K562 (cell line): ENCODE data around the gene AQP6. TPM values are rescaled to one million over a fixed set of nuclear protein-coding genes. Genes with fewer than 3 reads are reported as not detected.
A peak's percentile ranks its signal among the peaks of the same experiment; 100 is the strongest.

Experiments
- ATAC-seq: fragments of 200-7000 bp; cut with Tn5 transposase; 3 replicates; pipeline ENCODE4 v1.9.1; 2020; ENCODE audit warnings: moderate library complexity
- BruUV-seq: library from RNA; stranded (reverse); fragments of 400-500 nt; replicated peaks from 2 replicates; lab custom pipeline; 2021; lab: Mats Ljungman, UMichigan
- CTCF ChIA-PET: fragments of 300-600 bp; formaldehyde crosslinking; extraction: SDS; loops from one replicate; lab custom pipeline; 2021; ENCODE audit warnings: low intra/inter-chr PET ratio; lab: Yijun Ruan, JAX
- POLR2A ChIA-PET: fragments of 300-600, 350-650 bp; sonication (Branson Sonifier 250); formaldehyde crosslinking; extraction: SDS; loops from one replicate; lab custom pipeline; 2021; ENCODE audit warnings: antibody characterized with exemption, inconsistent platforms; lab: Yijun Ruan, JAX
- DNase-seq, 4 experiments: peaks; one replicate each; pipeline versions ENCODE4 v3.0.0 to v3.0.0-alpha.2; 2011 to 2018; ENCODE audit warnings: low spot score in 3 of 4, mixed read lengths in 3 of 4; ENCODE audit errors: extremely low read depth in 1 of 4
- FAIRE-seq: peaks from 2 replicates; lab custom pipeline; 2011; peaks lifted over from hg19 to GRCh38; lab: Jason Lieb, UNC
- H2AFZ ChIP-seq: 2 replicates; pipeline ENCODE4 v1.6.0; 2011; ENCODE audit warnings: low read depth, low read length, control low read depth, inconsistent platforms
- H3K27ac ChIP-seq: fragments of 200-600 bp; 3 replicates; pipeline ENCODE4 v1.8.0; 2011; ENCODE audit warnings: low read depth, mild to moderate bottlenecking, control low read depth, inconsistent platforms, low read length, moderate library complexity, mixed read lengths; ENCODE audit errors: extremely low read depth
- H3K27me3 ChIP-seq, 2 experiments: fragments of 300-600 bp in 1 of 2; 2 replicates in 1 of 2; 3 replicates in 1 of 2; pipeline versions ENCODE4 v1.6.0 to v1.8.0; 2011; ENCODE audit warnings: inconsistent platforms in 2 of 2, low read length in 2 of 2, mild to moderate bottlenecking in 1 of 2, mixed read lengths in 1 of 2, moderate library complexity in 1 of 2; ENCODE audit not compliant: control insufficient read depth in 2 of 2, insufficient read depth in 2 of 2
- H3K36me3 ChIP-seq: fragments of 300-600 bp; 3 replicates; pipeline ENCODE4 v1.8.0; 2011; ENCODE audit warnings: mild to moderate bottlenecking, low read length, inconsistent platforms; ENCODE audit not compliant: control insufficient read depth, insufficient read depth
- H3K4me1 ChIP-seq, 2 experiments: fragments of 200-600 bp in 1 of 2; replicated peaks in 1 of 2; 2 replicates in 1 of 2; 3 replicates in 1 of 2; pipeline versions ENCODE4 v1.5.1 to v1.8.0; 2011; ENCODE audit warnings: inconsistent platforms in 2 of 2, low read length in 2 of 2, mild to moderate bottlenecking in 1 of 2, mixed read lengths in 1 of 2, moderate library complexity in 1 of 2; ENCODE audit not compliant: control insufficient read depth in 2 of 2, insufficient read depth in 2 of 2
- H3K4me2 ChIP-seq: 2 replicates; pipeline ENCODE4 v1.6.1; 2011; ENCODE audit warnings: low read length, control low read depth, inconsistent platforms, mixed read lengths; ENCODE audit not compliant: insufficient read depth
- H3K4me3 ChIP-seq: fragments of 200-600 bp; sonication (generic), shearing (Covaris generic); 2 replicates; pipeline ENCODE4 v1.5.1; 2016; ENCODE audit warnings: control low read depth, inconsistent platforms
- H3K79me2 ChIP-seq: fragments of 200-600 bp; 3 replicates; pipeline ENCODE4 v1.8.0; 2011; ENCODE audit warnings: low read length, inconsistent platforms; ENCODE audit not compliant: control insufficient read depth, insufficient read depth
- H3K9ac ChIP-seq, 2 experiments: 2 replicates each; pipeline versions ENCODE4 v1.6.0 to v1.6.1; 2011; ENCODE audit warnings: low read depth in 2 of 2, low read length in 2 of 2, control low read depth in 1 of 2, inconsistent platforms in 1 of 2, mild to moderate bottlenecking in 1 of 2, mixed read lengths in 1 of 2; ENCODE audit not compliant: insufficient read depth in 1 of 2
- H3K9me1 ChIP-seq: one replicate; pipeline ENCODE4 v1.6.0; 2011; ENCODE audit warnings: inconsistent platforms, mild to moderate bottlenecking, low read length, moderate library complexity; ENCODE audit not compliant: control insufficient read depth, insufficient read depth
- H3K9me3 ChIP-seq: replicated peaks from 2 replicates; pipeline ENCODE4 v1.5.1; 2011; ENCODE audit warnings: low read depth, low read length, inconsistent platforms; ENCODE audit not compliant: control insufficient read depth, insufficient read depth
- H4K20me1 ChIP-seq: replicated peaks from 2 replicates; pipeline ENCODE4 v1.6.1; 2011; ENCODE audit warnings: low read length, inconsistent platforms, mixed read lengths; ENCODE audit not compliant: control insufficient read depth, insufficient read depth
- ARID1B ChIP-seq: fragments of 450-650 bp; IDR thresholded peaks from 2 replicates; pipeline ENCODE4 v1.6.1; 2016; ENCODE audit warnings: antibody characterized with exemption, mild to moderate bottlenecking, inconsistent platforms
- CCAR2 ChIP-seq: fragments of 200-400 bp; formaldehyde crosslinking; IDR thresholded peaks from 2 replicates; pipeline ENCODE4 v1.6.1; 2017; ENCODE audit warnings: mild to moderate bottlenecking, low read depth, low read length
- ETV5 ChIP-seq: sonication (generic); formaldehyde crosslinking; IDR thresholded peaks from 2 replicates; pipeline ENCODE4 v1.4.0; 2020; ENCODE audit warnings: low read depth, mild to moderate bottlenecking, missing genetic modification reagents
- GTF2A2 ChIP-seq: IDR thresholded peaks from 2 replicates; pipeline ENCODE4 v1.6.1; 2016; ENCODE audit warnings: mild to moderate bottlenecking, missing genetic modification characterization, missing compliant biosample characterization
- HCFC1 ChIP-seq: IDR thresholded peaks from 2 replicates; pipeline ENCODE4 v1.6.1; 2012; ENCODE audit warnings: low read depth, low read length, improper control_type of control experiment
- KLF16 ChIP-seq: IDR thresholded peaks from 2 replicates; pipeline ENCODE4 v1.6.1; 2016; ENCODE audit warnings: antibody characterized with exemption
- MYC ChIP-seq, 2 experiments: fragments of 250-450 bp in 1 of 2; sonication (Bioruptor Pico) in 1 of 2; IDR thresholded peaks; 2 replicates each; pipeline versions ENCODE4 v1.5.1 to v1.6.1; 2012 to 2021; ENCODE audit warnings: low read depth in 2 of 2, borderline replicate concordance in 1 of 2, improper control_type of control experiment in 1 of 2, low read length in 1 of 2, mild to moderate bottlenecking in 1 of 2, moderate library complexity in 1 of 2
- PHB2 ChIP-seq: fragments of 450-650 bp; IDR thresholded peaks from 2 replicates; pipeline ENCODE4 v1.6.1; 2017; ENCODE audit warnings: low read depth
- POLR3G ChIP-seq: IDR thresholded peaks from 2 replicates; pipeline ENCODE4 v1.6.1; 2011; ENCODE audit not compliant: insufficient read length, insufficient replicate concordance; ENCODE audit errors: extremely low read depth
- TAF9B ChIP-seq: fragments of 450-650 bp; IDR thresholded peaks from 2 replicates; pipeline ENCODE4 v1.6.1; 2018; ENCODE audit warnings: mild to moderate bottlenecking; ENCODE audit not compliant: partially characterized antibody
- TARDBP ChIP-seq: fragments of 450-650 bp; IDR thresholded peaks from 2 replicates; pipeline ENCODE4 v1.6.1; 2016
- ZKSCAN1 ChIP-seq: fragments of 150-350 bp; IDR thresholded peaks from 2 replicates; pipeline ENCODE4 v1.6.1; 2016; ENCODE audit warnings: low read depth, low read length
- WGBS: fragments of 100-300 bp; shearing (Covaris generic); methylation state at CpG from one replicate; pipeline ENCODE4 v1.1.6; 2016; ENCODE audit warnings: low coverage, mixed read lengths; ENCODE audit not compliant: insufficient coverage; ENCODE audit errors: missing lambda C conversion rate; 5-methylcytosine and 5-hydroxymethylcytosine counted together
- in situ Hi-C: fragments of 300-500 bp; cut with MboI; formaldehyde crosslinking; loops from 4 replicates; pipeline ENCODE4 v1.15.0; 2018; ENCODE audit warnings: inconsistent platforms, mixed read lengths
- intact Hi-C: fragments of 100-400 bp; cut with micrococcal nuclease; formaldehyde crosslinking; loops from 2 replicates; pipeline ENCODE4 v1.14.2; 2022
- polyA plus RNA-seq, 8 experiments: library from polyadenylated mRNA; depleted of rRNA in 4 of 8; stranded (reverse) in 5 of 8; unstranded in 3 of 8; fragments of >200 nt; fragmentation: Nextera tagmentation in 2 of 8; fragmentation: Illumina TruSeq in 1 of 8; extraction: Ambion mirVana in 2 of 8; extraction: Trizol in 1 of 8; gene quantifications; 2 replicates each; pipeline versions ENCODE4 v1.2.1 to v1.2.3, GENCODE V29; 2011 to 2014; ENCODE audit warnings: inconsistent platforms in 1 of 8, missing spikeins in 1 of 8
- total RNA-seq, 7 experiments: library from RNA; depleted of rRNA in 6 of 7; stranded (reverse); fragments of >200 nt in 6 of 7; fragmentation: Illumina TruSeq in 2 of 7; extraction: Trizol in 2 of 7; gene quantifications; 2 replicates each; pipeline versions ENCODE4 v1.2.1 to v1.2.3, GENCODE V29; 2011 to 2021; ENCODE audit warnings: low replicate concordance in 1 of 7
- TF ChIP-seq, protein P1 (sequence below): sonication (generic); formaldehyde crosslinking; IDR thresholded peaks from 2 replicates; pipeline ENCODE4 v1.8.0; 2022; ENCODE audit warnings: mild to moderate bottlenecking, missing genetic modification reagents

The AQP6 gene
- total and polyA plus RNA-seq, 9 of the 15 experiments (the other 6 are each of a cell fraction or from before 2014, with no cell fraction given): 0.05 to 0.12 TPM; not detected in 7

- no peak; the same call in 2 of the 3 replicates for ATAC-seq
- Histone ChIP-seq H3K27ac (no peak overlapping the region), H3K4me1 (peaks cover 12 to 26% of the 10 kb centered on the region in 2 experiments; a peak in 4 of 5 replicates)
Observed at GRCh38 chr12:49966511-49967041, 6.2 kb upstream of the AQP6 start.

More at GRCh38 chr12:49966511-49967041, 6.2 kb upstream of the AQP6 start:
- peak overlapping the region; percentile 94 for H3K4me2 ChIP-seq
- in situ Hi-C loops: loop anchor here (5.0 kb wide), 1 partner anchor 201 kb away; the partner anchor contains the start of gene CERS5
- peaks cover 13% of the 10 kb centered on the region; the same call in 1 of the 2 replicates for H4K20me1 ChIP-seq
- H3K9ac ChIP-seq: peak overlapping the region; percentile 62 to 87; a peak in 2 of 4 replicates
- intact Hi-C loops: loop anchor here (1.0 to 2.0 kb wide), 5 partner anchors 90 to 212 kb away; no protein-coding TSS in a partner anchor
- DNase-seq (peak in 1 of 4 experiments; percentile 34), FAIRE-seq (no peak)
- 7% methylated on average over 14 of the region's 16 CpGs for WGBS
- CTCF ChIA-PET: interaction anchor here (0.7 to 5.4 kb wide), 11 partner anchors 89 to 1005 kb away, joined by 3 to 43 read pairs (median 4); no protein-coding TSS in a partner anchor
- H2AFZ ChIP-seq: peak overlapping the region; percentile 100
- H3K27me3 ChIP-seq: peaks cover 24 to 63% of the 10 kb centered on the region in 2 experiments; a peak in 4 of 5 replicates
- BruUV-seq: no TSS peak
- TF ChIP-seq HCFC1 (no peak), POLR3G (no peak), TARDBP (no peak), MYC (IDR thresholded peaks at IDR 0.05; ENCODE audit: low read depth, low read length) (no peak), MYC (CRISPR knock-in tag; IDR thresholded peaks at IDR 0.05; ENCODE audit: borderline replicate concordance, low read depth) (no peak), ETV5 (no peak), CCAR2 (no peak), ARID1B (no peak), TAF9B (no peak), GTF2A2 (tag) (no peak), ZKSCAN1 (no peak), KLF16 (no peak), PHB2 (no peak)
- TF ChIP-seq, protein P1, sequence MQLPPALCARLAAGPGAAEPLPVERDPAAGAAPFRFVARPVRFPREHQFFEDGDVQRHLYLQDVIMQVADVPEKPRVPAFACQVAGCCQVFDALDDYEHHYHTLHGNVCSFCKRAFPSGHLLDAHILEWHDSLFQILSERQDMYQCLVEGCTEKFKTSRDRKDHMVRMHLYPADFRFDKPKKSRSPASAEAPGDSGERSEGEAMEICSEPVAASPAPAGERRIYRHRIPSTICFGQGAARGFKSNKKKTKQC: no peak
- H3K79me2 ChIP-seq: no peaks in the 10 kb centered on the region
- no peaks in the 10 kb centered on the region for H3K36me3 ChIP-seq
- H3K9me3 ChIP-seq: no peaks in the 10 kb centered on the region
- H3K4me3 ChIP-seq: no peak overlapping the region
- POLR2A ChIA-PET: interaction anchor here (0.6 to 2.1 kb wide), 3 partner anchors 17 to 337 kb away, joined by 3 to 11 read pairs (median 3); no protein-coding TSS in a partner anchor
- H3K9me1 ChIP-seq: no peaks in the 10 kb centered on the region
